NCI-H187 treated with DMSO at 0.1 percent for 48 hours (cell line): ENCODE data around the gene HYAL2.

ENCODE experiments used
- DNase-seq: peaks from one replicate; lab custom pipeline; 2025; lab: John Stamatoyannopoulos, UW

Gene HYAL2

DNA sequence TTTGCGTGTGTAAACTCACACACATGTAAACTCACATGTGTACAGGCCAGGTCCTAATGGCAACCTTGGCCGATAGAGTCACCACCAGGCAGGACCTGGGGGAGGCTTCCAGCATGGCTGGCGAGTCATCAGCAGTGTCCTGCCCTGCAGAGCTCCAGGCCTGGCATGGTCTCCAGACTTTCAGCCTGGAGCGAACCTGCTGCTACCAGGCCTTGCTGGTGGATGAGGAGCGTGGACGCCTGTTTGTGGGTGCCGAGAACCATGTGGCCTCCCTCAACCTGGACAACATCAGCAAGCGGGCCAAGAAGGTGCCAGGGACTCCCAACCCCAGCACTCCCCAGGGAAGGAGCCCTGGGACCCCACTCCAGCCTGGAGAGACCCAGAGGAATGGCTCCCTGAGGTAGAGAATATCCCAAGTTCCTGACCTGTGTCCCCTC, 52.5 kb downstream of the HYAL2 start:
- DNase-seq, result no peak

DNA sequence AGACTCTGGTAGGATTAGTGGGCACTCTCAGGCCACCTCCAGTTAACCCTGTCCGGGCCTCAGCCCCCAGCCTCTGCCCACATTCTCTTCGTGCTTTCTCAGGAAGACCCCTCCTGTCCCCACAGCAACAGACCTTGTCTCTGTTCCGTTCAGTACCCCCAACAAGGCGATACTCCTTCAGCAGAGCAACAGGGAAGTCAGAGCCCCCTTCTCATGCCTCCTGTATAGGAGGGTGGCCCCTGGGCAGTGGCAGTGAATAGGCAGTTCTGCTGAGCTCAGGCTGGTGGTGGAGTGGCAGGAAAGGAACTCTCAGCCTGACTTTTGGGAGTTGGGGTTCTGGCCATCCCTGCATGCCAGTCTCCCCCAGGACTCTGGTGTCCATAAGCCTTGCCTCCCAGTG, 53.1 kb downstream of the HYAL2 start:
- DNase-seq, result no peak

DNA sequence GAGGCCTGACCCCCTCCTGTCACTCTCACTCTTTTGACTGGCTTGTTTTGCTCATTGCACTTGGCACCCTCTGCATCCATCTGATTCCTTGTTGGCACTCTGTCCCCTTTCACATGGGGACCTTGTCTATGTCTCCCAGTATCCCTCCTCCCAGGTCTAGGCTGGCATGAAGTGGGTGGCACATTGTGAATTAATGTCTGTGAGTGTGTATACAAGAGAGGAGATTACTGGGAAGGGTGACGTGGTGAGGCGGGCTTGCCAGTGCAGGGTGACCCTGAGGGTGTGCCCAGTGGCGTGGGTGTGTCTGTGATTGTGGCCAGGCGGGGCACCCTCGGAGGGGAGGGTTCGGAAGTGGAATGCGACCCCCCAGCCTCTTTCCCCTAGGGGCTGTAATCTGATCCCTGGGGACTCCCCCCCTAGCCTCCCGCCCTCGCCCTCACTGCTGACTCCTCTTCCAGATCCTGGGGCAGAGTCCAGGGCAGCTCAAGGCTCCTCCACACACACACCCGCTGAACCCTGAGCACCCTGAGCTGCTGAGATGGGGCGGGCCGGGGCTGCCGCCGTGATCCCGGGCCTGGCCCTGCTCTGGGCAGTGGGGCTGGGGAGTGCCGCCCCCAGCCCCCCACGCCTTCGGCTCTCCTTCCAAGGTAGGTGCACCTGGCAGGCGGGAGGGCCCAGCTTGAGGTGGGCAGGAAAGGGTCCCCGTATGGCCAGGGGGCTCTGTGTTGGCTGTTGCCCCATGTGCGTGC, 53.7 kb downstream of the HYAL2 start, which contains the start of gene SEMA3B:
TSS of gene SEMA3B (plus strand) at position 445 of the 749 bp plus-strand sequence. CDS start at position 539, 94 bp downstream.
- no peak for DNase-seq

DNA sequence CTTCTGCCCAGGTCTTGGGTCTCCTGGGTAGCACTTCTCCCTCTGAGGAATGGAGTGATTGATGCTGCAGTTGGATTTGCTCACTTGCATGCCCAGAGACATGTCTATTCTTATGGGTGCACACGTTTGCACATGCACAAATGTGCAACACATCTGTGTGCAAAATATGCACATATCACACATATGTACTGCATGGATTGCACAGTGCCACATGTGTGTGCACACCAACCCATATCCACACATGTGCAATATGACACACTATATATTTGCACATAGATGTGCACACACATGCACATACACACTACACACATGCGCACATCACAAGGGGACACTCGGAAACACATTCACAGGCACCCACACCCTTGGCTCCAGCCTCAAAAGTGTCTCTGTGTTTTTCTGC, 54.3 kb downstream of the HYAL2 start:
- no peak for DNase-seq
